Parathyroid adenoma (tissue), 2 donors: ENCODE measurements around the gene PLEKHA6.

ENCODE experiments used
- H2AFZ ChIP-seq: fragments of 300-600 bp; sonication (generic); one replicate; pipeline ENCODE4 v1.7.0; 2017; ENCODE audit warnings: antibody characterized with exemption, mild to moderate bottlenecking
- H3K27ac ChIP-seq: fragments of 300-600 bp; sonication (generic); one replicate; pipeline ENCODE4 v1.7.0; 2017
- H3K27me3 ChIP-seq: fragments of 300-600 bp; sonication (generic); one replicate; pipeline ENCODE4 v1.7.0; 2017; ENCODE audit warnings: low read length; ENCODE audit not compliant: control insufficient read depth, insufficient read depth
- H3K36me3 ChIP-seq: fragments of 300-600 bp; sonication (generic); one replicate; pipeline ENCODE4 v1.7.0; 2017; ENCODE audit warnings: low read length; ENCODE audit not compliant: control insufficient read depth, insufficient read depth
- H3K4me1 ChIP-seq: fragments of 300-600 bp; sonication (generic); one replicate; pipeline ENCODE4 v1.7.0; 2017; ENCODE audit warnings: control low read depth
- H3K4me2 ChIP-seq: fragments of 300-600 bp; sonication (generic); one replicate; pipeline ENCODE4 v1.7.0; 2017; ENCODE audit warnings: low read length
- H3K4me3 ChIP-seq: fragments of 300-600 bp; sonication (generic); one replicate; pipeline ENCODE4 v1.7.0; 2017; ENCODE audit warnings: low read depth, low read length
- H3K79me2 ChIP-seq: fragments of 300-600 bp; sonication (generic); one replicate; pipeline ENCODE4 v1.7.0; 2017; ENCODE audit warnings: control low read depth
- H3K9ac ChIP-seq: fragments of 300-600 bp; sonication (generic); one replicate; pipeline ENCODE4 v1.7.0; 2017; ENCODE audit warnings: mild to moderate bottlenecking
- H3K9me3 ChIP-seq: fragments of 300-600 bp; sonication (generic); one replicate; pipeline ENCODE4 v1.7.0; 2017; ENCODE audit warnings: low read length; ENCODE audit not compliant: control insufficient read depth
- CTCF ChIP-seq: fragments of 300-600 bp; sonication (generic); IDR thresholded peaks from one replicate; pipeline ENCODE4 v1.7.0; 2017; ENCODE audit warnings: antibody characterized with exemption, mild to moderate bottlenecking
- donor health status: primary hyperparathyroidism.

Gene PLEKHA6

GRCh38 chr1:204349602-204350001, 10.1 kb downstream of the PLEKHA6 start:
- Histone ChIP-seq H3K4me2 (no peak overlapping the region), H3K4me1 (peaks cover 14% of the 10 kb centered on the region), H3K9ac (no peak overlapping the region), H3K27me3 (no peaks in the 10 kb centered on the region), H3K9me3 (no peaks in the 10 kb centered on the region), H3K4me3 (no peak overlapping the region), H2AFZ (no peak overlapping the region), H3K79me2 (peaks cover 2% of the 10 kb centered on the region), H3K27ac (no peak overlapping the region), H3K36me3 (no peaks in the 10 kb centered on the region)
- no peak for TF ChIP-seq CTCF

GRCh38 chr1:204348722-204349121, 11.0 kb downstream of the PLEKHA6 start:
- Histone ChIP-seq H3K27ac (peak overlapping the region; percentile 51), H2AFZ (peak overlapping the region; percentile 66), H3K4me1 (peaks cover 18% of the 10 kb centered on the region), H3K27me3 (no peaks in the 10 kb centered on the region), H3K4me2 (peak overlapping the region; percentile 51), H3K79me2 (peaks cover 2% of the 10 kb centered on the region), H3K4me3 (peak overlapping the region; percentile 14), H3K9me3 (no peaks in the 10 kb centered on the region), H3K9ac (no peak overlapping the region), H3K36me3 (no peaks in the 10 kb centered on the region)
- no peak for TF ChIP-seq CTCF

- peaks cover 2% of the 10 kb centered on the region for H3K79me2 ChIP-seq
- H3K27ac ChIP-seq = peak overlapping the region; percentile 51
- no peak for TF ChIP-seq CTCF
- H3K36me3 ChIP-seq = no peaks in the 10 kb centered on the region
- H3K4me3 ChIP-seq = no peak overlapping the region
- peak overlapping the region; percentile 66 for H2AFZ ChIP-seq
- peaks cover 18% of the 10 kb centered on the region for H3K4me1 ChIP-seq
- peak overlapping the region; percentile 51 for H3K4me2 ChIP-seq
- H3K9ac ChIP-seq = no peak overlapping the region
- no peaks in the 10 kb centered on the region for H3K27me3 ChIP-seq
- no peaks in the 10 kb centered on the region for H3K9me3 ChIP-seq
Observed at GRCh38 chr1:204348242-204348641, 11.5 kb downstream of the PLEKHA6 start.

GRCh38 chr1:204345941-204346645, 13.6 kb downstream of the PLEKHA6 start:
- Histone ChIP-seq H3K36me3 (no peaks in the 10 kb centered on the region), H3K9me3 (no peaks in the 10 kb centered on the region), H3K79me2 (peaks cover 2% of the 10 kb centered on the region), H3K4me3 (no peak overlapping the region), H3K9ac (no peak overlapping the region), H3K4me2 (no peak overlapping the region), H2AFZ (no peak overlapping the region), H3K27me3 (no peaks in the 10 kb centered on the region), H3K27ac (no peak overlapping the region), H3K4me1 (peaks cover 18% of the 10 kb centered on the region)
- no peak for TF ChIP-seq CTCF

- Histone ChIP-seq H2AFZ (no peak overlapping the region), H3K36me3 (no peaks in the 10 kb centered on the region), H3K4me1 (peaks cover 15% of the 10 kb centered on the region), H3K9me3 (no peaks in the 10 kb centered on the region), H3K4me3 (no peak overlapping the region), H3K9ac (no peak overlapping the region), H3K27ac (no peak overlapping the region), H3K27me3 (no peaks in the 10 kb centered on the region), H3K4me2 (no peak overlapping the region), H3K79me2 (peaks cover 2% of the 10 kb centered on the region)
- TF ChIP-seq CTCF = no peak
Observed at GRCh38 chr1:204345438-204345841, 14.3 kb downstream of the PLEKHA6 start.
